Measurements from ENCODE around the gene TMEM44.
"Not testable (repeated sequence)": the region's sequence is repeated elsewhere in the genome, so short reads cannot be mapped to it uniquely, and the experiment has no call there.

Gene TMEM44

DNA sequence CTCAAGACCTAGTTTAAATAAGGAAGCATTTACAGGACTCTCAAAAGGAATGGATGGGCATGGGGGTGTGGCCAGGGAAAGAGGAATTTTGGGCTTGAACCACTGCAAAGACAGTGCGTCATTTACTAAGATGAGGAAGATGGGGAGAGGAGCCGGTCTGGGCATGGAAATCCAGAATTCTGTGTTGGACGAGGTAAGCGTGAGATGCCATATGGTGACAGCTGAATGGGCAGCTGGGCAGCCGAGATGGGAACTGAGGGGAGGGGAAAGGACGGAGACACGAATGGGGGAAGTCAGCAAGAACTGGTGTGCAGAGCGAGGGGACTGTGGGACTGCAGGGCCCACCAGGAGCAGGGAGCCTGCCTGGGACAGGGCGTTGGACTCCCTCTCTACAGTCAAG lies 24.2 kb downstream of the TMEM44 start:
- DNase-seq, result no peak

DNA sequence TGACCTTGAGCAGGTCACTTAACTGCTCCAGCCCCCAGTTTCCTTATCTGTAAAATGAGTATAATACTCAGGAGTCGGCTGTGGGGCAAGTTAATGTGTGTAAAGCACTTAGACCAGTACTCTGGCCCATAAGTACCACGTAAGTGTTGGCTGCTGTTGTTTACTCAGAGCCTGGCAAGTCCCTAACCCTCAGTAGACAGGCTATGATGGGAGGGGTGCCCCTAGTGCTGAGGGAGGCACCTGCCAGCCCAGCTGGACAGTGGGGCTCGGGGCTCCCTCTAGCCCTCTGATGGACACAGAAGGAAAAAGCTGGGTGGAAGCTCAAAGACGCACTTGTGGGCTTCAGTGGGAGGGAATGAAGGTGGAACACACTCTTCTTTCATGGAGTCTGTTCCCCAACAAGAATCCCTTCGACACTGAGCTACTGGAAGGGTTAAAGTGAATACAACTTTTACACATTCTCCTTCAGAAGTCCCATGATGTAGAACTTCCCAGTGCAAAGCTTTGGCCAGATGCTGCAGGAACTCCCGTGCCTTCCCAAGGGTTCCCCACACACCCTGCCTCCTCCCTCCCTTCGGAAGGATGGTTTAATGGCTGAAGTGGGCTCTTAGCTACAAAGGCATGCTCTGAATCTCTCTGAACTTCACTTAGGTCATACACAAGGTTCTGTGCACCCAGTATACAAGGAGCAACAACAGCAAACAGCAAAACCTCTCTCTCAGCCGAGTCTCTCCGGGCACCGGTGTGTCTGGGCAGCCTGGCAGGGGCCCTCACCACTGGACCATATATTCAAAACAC lies 25.4 kb downstream of the TMEM44 start:
- DNase-seq, result no peak

DNA sequence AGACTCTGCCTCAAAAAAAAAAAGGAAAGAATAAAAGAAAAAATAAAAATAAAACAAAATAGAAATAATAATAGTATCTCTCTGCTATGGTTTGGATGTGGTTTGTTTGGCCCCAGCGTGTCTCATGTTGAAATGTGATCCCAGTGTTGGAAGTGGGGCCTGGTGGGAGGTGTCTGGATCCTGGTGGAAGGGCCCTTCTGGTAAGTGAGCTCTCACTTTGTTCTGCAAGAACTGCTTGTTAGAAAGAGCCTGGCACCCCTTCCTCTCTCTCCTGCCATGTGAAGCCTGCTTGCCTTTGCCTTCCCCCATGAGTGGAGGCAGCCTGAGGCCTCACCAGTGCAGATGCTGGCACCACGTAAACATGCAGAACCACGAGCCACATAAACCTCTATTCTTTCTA lies 26.3 kb downstream of the TMEM44 start:
- DNase-seq, result no peak

DNA sequence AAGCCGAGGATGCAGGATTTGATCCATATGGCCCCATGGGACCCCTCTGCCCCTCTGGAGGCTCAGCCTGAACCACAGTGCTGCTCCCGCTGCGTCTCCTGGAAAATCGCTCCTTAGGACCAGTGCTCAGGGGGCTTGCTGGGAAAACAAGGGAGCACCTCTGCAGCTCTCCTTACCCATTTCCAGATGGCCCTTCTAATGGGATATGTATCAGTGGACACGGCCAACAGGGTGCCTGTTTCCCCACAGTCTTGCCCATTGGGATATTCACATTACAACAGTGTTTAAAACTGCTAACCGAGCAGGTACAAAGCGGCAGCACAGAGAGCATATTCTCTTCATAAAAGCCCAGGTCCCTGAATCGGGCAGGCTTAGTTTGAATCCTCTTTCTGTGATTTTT lies 27.1 kb downstream of the TMEM44 start:
- no peak for DNase-seq

DNA sequence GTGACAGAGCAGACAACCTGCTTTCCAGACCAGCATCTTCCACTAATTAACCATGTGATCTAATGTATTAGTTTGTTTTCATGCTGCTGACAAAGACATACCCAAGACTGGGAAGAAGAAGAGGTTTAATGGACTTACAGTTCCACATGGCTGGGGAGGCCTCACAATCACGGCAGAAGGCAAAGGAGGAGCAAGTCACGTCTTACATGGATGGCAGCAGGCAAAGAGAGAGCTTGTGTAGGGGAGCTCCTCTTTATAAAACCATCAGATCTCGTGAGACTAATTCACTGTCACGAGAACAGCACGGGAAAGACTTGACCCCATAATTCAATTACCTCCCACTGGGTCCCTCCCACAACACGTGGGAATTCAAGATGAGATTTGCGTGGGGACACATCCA lies 27.9 kb downstream of the TMEM44 start:
- not testable (repeated sequence) for DNase-seq

DNA sequence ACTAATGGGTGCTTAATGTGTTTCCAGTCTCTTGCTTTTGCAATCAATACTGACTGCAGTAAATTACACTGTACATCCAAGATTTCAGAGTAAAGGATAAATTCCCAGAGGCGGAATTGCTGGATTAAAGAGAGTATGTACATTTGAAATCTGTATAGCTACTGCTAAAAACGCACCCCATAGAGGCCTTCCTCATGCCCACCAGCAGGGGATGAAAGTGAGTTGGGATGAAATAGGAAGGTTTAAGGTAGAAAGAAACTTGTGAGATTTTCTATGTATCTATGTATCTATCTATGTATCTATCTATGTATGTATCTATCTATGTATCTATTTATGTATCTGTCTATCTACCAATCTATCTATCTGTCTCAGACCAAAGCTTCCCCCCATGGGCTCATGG lies 28.4 kb downstream of the TMEM44 start:
- DNase-seq, result no peak

DNA sequence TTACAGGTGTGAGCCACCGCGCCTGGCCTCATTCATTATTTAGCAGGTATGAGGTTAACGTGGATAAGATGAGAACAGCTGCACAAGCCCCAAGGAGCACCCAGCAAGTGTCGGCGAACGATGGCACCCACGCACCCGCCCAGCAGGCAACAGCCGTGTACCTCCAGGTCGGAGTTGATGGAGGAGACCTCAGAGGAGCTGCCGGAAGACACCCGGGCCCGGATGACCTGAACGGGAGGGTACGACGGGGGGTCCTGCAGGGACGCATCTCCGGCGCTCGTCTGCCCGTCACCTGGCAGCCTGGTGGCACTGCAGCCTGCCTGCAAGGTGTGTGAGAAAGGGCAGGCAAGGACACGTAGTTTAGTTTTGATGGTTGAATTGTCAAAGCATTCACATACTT lies 29.1 kb downstream of the TMEM44 start:
- DNase-seq, result no peak

DNA sequence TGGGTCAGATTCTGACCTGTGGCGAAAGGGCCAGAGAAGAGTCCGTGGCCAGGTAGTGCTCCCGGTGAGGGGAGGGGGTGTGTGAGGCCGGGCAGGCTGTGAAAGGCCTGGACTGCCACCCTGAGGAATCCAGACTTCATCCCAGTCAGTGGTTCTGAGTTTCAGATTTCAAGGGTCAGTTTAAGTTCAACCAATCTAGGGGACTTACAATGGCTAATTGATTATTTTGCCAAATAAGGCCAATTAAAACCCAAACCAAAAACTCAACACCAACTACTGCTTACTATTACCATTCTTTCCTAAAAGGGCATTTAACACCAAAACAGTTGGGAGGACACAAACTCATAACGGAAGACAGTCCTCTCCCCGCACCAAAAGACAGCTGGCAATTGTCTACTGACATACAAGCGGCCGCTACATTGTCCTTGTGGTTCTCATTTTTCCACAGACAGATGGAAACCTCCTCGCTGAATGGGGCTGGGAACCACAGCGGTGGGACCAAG lies 30.5 kb downstream of the TMEM44 start:
- DNase-seq, result no peak

DNA sequence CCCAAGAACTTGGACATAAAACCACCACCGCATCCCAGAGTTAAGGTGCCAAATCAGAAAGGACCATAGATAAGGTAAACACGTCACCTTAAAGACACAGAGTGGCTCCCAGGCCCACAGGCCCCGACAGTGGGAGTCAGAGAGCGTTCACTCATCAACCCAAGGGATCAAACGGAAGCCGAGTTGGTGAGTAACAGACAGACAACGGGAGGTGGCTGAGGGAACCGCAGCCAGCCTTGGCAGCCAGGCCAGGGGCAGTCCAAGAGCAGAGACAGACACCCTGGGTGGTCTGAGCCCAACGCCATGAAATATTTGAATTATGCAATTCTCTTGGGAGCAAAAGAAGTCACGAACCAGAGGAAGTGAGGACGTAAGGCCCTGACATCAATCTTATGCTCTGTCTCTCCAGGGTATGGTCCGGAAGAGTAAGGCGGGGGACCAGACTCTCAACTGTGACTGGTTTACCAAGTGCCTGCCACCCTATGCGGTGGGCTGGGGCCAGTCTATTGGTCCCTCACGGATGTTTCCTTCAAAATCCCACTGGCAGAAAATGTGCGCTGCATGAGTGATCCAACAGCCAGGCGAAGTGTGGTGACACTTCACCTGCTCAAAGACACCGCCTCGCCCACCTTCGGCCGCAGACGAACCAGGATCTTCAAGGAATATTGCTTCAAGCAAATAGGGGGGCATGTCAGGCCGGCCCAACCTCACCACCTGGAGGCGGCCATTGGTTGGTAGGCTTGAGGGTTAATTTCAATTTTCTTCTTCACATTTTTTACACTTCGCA lies 34.3 kb downstream of the TMEM44 start:
- DNase-seq, result no peak

DNA sequence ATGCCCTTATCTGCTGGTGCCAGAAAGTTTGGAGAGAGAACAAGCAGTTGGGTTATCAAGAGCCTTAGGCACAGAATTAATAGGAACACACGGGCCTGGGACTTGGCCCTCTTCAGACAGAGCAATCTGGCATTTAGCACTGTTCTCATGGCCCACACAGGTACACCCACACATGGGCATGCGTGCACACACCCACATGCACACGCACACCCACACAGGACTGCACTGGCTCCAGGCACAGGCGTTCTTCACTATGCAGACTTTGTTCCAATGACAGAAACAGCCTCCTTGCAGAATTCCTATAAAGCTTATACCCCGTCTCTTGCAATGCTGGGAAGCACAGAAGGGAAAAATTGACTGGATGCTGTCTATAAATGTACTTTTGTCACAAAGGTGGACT lies 36.3 kb downstream of the TMEM44 start:
- no peak for DNase-seq

DNA sequence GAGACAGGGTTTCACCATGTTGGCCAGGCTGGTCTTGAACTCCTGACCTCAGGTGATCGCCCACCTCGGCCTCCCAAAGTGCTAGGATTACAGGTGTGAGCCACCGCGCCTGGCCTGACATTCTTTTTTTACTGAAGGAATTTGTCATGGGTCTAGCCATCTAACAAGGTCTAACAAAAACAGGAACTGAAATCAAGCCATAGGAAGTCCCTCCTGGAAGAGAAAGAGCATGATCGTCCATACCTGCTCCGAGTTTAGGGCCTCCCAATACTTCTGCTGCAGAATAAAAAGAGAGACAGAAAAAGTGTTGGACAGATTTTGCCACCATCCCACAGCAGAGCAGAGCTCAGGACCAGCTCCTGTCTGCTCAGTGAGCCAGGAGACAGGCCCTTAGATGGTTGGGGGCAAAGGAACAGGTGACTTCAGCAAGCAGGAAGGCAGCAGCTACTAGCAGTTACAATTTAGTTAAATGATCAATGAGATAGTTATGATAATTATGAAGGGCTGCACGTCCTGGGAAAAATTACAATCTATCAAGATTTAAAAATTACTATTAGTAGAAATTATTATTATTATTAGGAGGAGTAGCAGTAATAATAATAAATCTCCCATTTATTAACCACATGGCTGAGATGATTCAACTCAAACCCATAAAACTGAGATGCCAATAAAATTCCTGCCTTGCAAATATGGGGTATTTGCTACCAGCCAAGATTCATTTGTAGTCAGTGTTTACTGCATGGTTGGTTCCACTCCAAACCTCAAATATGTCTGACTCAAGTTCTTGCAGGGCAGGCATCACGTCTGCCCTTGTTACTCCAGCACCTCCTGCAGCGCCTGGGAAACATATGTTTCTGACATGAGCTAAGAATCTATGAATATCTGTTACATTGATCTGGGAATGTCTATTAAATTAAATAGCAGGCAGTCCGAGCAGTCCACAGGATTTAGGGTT lies 40.1 kb downstream of the TMEM44 start:
- no peak for DNase-seq

DNA sequence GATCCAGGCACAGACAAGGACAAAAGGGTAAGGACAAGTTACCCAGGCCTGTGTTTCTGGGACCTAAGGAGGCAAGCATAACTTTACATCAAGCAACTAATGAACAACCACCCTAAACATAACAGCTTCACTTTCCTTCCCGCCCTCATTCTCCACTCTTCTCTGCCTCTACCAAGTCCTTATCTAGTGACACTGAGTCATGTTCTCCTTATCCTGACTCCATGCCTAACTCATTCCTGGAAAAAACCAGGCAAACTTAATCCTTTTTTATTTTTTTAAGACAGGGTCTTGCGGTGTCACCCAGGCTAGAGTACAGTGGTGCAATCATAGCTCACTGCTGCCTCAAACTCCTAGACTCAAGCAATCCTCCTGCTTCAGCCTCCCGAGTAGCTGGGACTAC lies 44.5 kb downstream of the TMEM44 start:
- DNase-seq, result no peak

DNA sequence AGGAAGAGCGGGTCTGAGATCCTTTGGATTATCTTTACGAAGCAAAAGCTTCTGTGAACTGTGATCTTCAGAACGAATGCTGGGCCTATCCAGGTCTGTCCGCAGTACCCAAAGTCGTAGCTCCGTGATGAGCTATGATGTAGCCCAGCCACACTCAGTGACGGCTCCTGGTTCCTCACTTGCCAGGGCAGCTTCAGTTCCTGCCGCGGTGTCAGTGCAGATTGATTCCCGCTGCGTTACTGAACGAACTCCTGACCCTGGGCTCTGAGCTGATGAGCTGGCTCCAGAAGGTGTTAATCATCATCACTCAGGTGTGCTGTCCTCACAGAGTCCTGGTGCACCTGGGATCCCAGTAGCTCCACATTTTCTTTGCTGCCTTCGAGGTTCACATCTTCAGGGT lies 45.0 kb downstream of the TMEM44 start:
- no peak for DNase-seq

DNA sequence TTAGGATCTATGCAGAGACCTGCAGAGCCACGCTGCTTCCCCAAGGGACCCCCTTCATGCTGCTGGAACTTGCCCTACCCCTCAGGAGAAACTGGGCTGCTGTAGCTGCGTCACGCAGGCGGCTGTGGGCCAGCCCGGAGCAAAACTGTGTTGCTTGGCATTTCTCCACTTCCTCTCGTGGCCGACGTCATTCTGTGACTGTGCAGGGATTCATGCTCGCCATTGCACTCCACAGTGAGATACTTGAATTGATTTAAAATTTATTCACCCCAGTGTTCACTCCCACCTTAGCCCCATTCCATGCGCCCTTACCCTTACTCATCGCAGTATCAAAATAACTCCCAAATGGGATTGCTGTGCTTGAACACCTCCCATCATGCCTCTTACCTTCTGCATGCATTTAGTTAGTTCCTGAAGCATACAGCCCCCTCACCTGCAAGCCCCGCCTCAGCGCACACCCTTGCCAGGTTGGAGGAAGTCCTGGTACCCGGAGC lies 45.7 kb downstream of the TMEM44 start:
- DNase-seq, result no peak

DNA sequence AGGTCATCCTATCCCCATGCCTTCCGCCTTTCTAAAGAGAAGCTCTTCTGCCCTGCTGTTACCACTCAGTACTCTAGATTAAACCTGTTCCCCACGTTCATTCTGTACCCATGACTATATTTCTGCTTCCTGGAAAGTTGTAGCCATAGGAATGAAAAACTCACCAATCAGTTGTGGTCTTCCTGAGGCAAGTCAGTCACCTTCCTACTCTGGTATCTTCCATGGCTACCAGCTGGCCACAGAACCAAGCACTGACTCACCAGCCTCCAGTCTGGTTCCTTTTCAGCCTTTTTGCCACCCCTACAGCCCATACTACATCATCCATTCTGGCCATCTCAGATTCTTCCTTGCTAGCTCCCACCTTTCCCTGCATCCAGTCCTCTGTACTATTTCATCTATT lies 46.4 kb downstream of the TMEM44 start:
- DNase-seq, result no peak

DNA sequence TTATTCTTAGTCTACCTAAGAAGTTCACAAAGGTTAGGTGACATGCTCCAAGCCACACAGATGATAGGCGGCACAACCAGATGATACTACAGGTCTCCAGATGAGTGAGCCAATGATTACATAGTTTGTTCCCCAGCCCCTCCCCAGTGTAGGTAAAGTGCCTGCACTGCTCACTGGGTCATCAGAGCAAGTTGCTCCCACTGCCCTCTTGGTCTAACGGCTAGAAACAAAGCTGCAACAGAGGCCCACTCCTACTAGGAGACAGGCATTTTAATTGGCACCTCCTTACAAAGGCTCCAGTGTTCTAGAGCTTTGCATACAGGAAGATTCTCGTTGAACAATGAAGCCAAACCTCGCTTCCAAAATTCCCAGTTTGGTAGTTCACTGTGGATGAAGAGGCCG lies 47.3 kb downstream of the TMEM44 start:
- no peak for DNase-seq

DNA sequence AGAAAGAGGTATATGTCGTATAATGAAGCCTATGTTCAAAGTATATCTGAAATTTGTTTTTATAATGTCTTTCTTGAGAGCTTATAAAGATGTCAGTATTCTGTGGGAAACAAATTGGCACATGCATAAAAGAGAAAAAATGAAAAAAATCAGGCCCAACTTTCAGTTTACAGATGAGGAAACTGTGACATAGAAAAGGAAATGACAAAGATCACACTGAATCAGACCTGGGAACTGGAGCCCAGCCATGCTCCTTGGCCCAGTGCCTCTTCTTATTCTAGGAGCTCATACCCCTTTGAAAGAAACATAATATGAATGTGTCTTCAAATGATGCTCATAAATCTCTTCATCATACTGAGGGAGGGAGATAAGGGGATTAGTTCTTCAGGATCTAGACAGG lies 48.4 kb downstream of the TMEM44 start:
- DNase-seq, result no peak

DNA sequence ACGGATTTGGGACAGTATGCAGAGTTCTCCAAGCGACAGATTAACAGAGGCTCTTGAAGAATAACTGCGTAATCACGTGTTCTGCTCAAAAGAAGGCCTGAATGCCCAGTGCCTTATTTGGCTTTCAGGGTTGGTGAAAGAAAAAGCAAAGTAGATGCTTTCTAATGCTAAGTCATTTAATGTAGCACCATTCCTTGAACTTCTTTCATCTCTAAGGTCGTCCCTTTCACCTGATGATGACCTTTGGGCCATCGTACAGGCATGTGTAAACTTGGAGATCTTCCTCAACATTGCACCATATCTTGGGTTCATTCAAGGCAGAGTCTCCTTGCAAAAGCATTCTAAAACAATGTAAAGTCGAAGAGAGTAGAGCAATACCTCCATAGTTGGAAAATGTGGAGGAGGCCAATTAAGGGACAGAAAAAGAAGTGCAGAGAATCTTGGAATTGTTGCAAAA lies 48.9 kb downstream of the TMEM44 start:
- DNase-seq, result no peak

DNA sequence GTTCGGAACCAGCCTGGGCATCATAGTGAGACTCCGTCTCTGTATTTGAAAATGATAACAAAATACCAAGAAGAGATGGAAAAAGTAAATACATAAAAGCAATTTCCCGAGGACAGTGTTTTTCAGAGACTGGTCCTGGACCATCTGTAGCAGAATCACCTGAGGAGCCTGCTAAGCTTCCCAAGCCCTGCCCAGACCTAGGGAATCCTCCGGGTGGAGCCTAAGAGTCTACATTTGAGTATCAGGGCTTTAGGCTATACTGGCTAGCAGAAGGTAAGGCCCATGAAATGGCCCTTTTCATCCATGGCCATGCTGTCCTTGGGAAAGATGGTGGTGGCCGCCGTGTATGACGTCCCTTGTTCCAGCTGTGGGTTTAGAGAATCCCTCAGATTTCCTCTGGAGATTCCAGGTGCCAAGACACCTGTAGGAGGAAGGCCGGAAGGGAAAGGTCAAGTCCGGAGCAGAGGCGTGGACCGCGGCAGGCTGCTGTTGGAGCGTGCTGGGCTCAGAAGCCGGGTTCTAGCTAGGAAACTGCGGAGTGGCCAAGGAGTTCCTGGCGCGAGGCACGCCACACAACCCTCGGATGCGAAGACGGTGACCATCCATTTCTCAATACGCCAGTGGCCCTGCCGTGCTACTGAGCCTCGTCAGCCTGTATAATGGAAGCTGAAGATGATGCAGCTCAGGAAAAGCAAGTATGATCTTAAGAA lies 50.9 kb downstream of the TMEM44 start:
- DNase-seq, result no peak

DNA sequence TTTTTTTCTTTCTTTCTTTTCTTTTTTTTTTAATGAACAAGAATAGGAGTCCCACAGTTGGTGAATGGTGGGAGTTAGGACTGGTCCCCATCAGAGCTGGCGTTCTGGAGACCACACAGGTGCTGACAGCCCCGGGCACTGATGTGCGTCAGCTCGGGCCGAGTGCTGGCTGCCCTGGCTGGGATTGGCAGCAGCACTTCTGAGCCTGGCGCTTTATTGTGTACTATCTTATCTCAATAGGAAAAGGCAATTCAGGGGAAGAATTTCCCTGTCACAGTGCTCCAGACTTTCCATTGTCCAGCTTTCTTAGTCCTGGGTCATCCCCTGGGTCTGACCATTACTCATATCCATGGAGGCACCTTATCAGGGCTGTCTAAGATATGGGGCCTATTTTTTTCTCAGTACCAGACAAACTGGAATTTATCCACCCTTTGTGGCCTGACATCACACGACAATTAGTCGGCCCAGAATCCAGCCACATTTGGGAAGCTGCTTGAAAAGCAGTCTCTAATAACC lies 54.1 kb downstream of the TMEM44 start:
- no peak for DNase-seq

DNA sequence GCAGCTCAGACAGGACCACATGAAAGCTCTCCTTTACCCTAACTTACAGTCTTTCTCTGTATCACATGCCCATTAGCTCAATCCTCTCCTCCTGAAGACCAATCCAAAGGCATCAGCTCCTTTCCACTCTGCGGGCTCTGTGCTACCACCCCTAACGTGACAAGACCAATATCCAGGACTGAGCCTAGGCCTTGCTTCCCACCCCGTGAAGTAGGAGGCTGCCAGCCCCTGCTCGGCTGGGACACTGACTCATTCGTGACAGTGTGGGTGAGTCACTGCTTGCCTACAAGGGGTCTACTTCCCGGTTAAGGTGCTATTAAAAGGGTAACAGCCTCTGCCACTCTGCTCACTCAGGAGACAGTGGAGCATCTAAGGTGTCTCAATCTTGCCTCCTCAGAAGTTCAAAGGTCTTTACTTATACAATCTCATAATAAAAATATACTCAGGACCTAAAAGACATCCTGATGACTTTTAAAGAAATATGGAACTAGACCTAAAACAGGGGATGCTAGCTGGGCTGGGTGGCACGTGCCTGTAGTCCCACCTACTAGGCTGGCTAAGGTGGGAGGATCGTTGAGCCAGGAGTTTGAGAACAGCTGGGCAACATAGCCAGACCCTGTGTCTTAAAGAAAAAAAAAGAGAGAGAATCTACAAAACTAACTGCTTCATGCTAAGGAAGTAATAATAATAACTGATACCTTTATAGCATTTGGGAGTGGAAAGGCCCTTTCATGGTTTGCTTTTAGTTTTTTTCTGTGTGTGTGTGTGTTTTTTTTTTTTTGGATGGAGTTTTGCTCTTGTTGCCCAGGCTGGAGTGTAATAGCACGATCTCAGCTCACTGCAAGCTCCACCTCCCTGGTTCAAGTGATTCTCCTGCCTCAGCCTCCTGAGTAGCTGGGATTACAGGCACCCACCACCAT lies 55.0 kb downstream of the TMEM44 start:
- peak; percentile 41 for DNase-seq

Measured in SIG-M5 (cell line).